Measurements from ENCODE around the gene IL1RL2.

The IL1RL2 gene

DNA sequence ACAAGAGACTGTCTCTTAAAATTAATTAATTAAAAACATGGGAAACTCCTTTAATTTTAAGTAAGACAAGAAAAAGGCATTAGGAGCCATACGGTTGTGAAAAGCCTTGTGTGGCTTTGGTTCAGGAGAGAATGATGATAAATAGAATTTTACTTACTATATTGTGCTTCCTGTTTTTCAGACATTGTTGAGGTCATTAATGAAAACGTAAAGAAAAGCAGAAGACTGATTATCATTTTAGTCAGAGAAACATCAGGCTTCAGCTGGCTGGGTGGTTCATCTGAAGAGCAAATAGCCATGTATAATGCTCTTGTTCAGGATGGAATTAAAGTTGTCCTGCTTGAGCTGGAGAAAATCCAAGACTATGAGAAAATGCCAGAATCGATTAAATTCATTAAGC lies 10.7 kb upstream of the IL1RL2 start:
- Histone ChIP-seq H3K79me2 (ENCODE audit: insufficient read depth, low read depth) (no peaks in the 10 kb centered on the region), H3K27me3 (ENCODE audit: insufficient read depth, low read depth) (no peaks in the 10 kb centered on the region), H4K20me1 (ENCODE audit: insufficient read depth) (no peaks in the 10 kb centered on the region), H3K27ac (no peak overlapping the region), H3K36me3 (ENCODE audit: insufficient read depth) (no peaks in the 10 kb centered on the region), H2AFZ (ENCODE audit: low read depth) (no peak overlapping the region), H3K9ac (no peak overlapping the region), H3K4me1 (ENCODE audit: low read depth, poor library complexity, severe bottlenecking) (no peaks in the 10 kb centered on the region), H3K4me3 (IDR thresholded peaks at IDR 0.05; ENCODE audit: insufficient read depth, low read depth, low read length) (no peak overlapping the region), H3K4me2 (no peak overlapping the region)
- no peak for TF ChIP-seq CTCF (conservative IDR thresholded peaks at IDR 0.05; ENCODE audit: low read depth, low read length)

DNA sequence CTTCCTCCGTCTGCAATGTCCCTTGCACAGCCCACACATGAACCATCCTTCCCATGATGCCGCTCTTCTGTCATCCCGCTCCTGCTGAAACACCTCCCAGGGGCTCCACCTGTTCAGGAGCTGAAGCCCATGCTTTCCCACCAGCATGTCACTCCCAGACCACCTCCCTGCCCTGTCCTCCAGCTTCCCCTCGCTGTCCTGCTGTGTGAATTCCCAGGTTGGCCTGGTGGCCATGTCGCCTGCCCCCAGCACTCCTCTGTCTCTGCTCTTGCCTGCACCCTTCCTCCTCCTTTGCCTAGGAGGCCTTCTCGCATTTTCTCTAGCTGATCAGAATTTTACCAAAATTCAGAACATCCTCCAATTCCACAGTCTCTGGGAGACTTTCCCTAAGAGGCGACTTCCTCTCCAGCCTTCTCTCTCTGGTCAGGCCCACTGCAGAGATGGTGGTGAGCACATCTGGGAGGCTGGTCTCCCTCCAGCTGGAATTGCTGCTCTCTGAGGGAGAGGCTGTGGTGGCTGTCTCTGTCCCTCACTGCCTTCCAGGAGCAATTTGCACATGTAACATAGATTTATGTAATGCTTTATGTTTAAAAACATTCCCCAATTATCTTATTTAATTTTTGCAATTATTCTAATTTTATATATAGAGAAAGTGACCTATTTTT lies 8.9 kb upstream of the IL1RL2 start:
- Histone ChIP-seq H3K4me1 (ENCODE audit: low read depth, poor library complexity, severe bottlenecking) (no peaks in the 10 kb centered on the region), H2AFZ (ENCODE audit: low read depth) (no peak overlapping the region), H4K20me1 (ENCODE audit: insufficient read depth) (no peaks in the 10 kb centered on the region), H3K27ac (no peak overlapping the region), H3K79me2 (ENCODE audit: insufficient read depth, low read depth) (no peaks in the 10 kb centered on the region), H3K27me3 (ENCODE audit: insufficient read depth, low read depth) (no peaks in the 10 kb centered on the region), H3K4me2 (no peak overlapping the region), H3K4me3 (IDR thresholded peaks at IDR 0.05; ENCODE audit: insufficient read depth, low read depth, low read length) (no peak overlapping the region), H3K9ac (no peak overlapping the region), H3K36me3 (ENCODE audit: insufficient read depth) (no peaks in the 10 kb centered on the region)
- TF ChIP-seq CTCF (conservative IDR thresholded peaks at IDR 0.05; ENCODE audit: low read depth, low read length) = no peak

- H3K27me3 ChIP-seq (ENCODE audit: insufficient read depth, low read depth) = no peaks in the 10 kb centered on the region
- H2AFZ ChIP-seq (ENCODE audit: low read depth) = no peak overlapping the region
- no peak overlapping the region for H3K9ac ChIP-seq
- no peak overlapping the region for H3K4me3 ChIP-seq (IDR thresholded peaks at IDR 0.05; ENCODE audit: insufficient read depth, low read depth, low read length)
- H3K27ac ChIP-seq = no peak overlapping the region
- TF ChIP-seq CTCF (conservative IDR thresholded peaks at IDR 0.05; ENCODE audit: low read depth, low read length) = no peak
- no peaks in the 10 kb centered on the region for H3K79me2 ChIP-seq (ENCODE audit: insufficient read depth, low read depth)
- H3K36me3 ChIP-seq (ENCODE audit: insufficient read depth) = no peaks in the 10 kb centered on the region
- H4K20me1 ChIP-seq (ENCODE audit: insufficient read depth) = no peaks in the 10 kb centered on the region
- no peaks in the 10 kb centered on the region for H3K4me1 ChIP-seq (ENCODE audit: low read depth, poor library complexity, severe bottlenecking)
- no peak overlapping the region for H3K4me2 ChIP-seq
Observed at GRCh38 chr2:102179061-102179460, 7.8 kb upstream of the IL1RL2 start.

DNA sequence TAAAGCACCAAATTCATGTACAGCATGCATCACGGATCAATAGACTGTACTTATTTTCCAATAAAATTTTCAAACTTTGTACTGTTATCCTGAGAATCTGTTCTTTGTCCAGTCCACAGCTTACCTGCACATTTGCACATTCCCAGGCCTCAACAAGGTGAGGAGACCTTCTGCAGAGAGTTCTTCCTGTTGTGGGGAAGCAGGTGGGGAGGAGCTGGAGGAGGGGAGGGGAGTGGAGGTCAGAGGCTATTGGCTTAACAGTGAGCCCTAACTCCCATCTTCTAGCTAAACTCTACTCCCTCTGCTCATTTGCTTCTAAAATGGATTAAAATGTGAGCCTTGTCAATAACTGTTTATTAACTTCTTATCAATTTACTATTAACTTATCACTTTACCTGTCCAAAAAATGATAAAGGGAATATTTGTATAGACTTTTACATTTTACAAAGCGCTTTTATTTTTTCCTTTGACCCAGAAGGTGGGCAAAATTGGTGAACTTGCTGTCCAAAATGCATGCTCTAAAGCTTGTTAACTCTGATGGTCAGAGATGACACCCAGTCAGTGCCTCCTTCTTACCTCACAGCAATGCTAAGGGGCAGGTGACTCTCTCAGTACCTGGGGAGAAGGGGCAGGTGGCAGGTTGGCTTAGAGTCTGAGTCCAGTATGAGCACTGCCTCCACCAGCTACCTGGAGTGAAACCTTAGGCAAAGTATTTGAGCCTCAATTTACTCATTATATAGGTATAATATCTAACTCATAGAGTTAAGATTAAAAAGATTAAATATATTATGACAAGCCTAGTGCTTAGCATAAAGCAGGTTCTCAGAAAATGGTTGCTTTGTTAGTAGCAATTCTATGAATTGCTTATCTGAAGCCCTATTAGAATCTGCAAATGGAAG lies 6.8 kb upstream of the IL1RL2 start:
- H3K36me3 ChIP-seq (ENCODE audit: insufficient read depth) = no peaks in the 10 kb centered on the region
- no peak overlapping the region for H3K9ac ChIP-seq
- TF ChIP-seq CTCF (conservative IDR thresholded peaks at IDR 0.05; ENCODE audit: low read depth, low read length) = no peak
- H3K27me3 ChIP-seq (ENCODE audit: insufficient read depth, low read depth) = no peaks in the 10 kb centered on the region
- no peaks in the 10 kb centered on the region for H3K4me1 ChIP-seq (ENCODE audit: low read depth, poor library complexity, severe bottlenecking)
- H2AFZ ChIP-seq (ENCODE audit: low read depth) = no peak overlapping the region
- H3K4me3 ChIP-seq (IDR thresholded peaks at IDR 0.05; ENCODE audit: insufficient read depth, low read depth, low read length) = no peak overlapping the region
- H3K79me2 ChIP-seq (ENCODE audit: insufficient read depth, low read depth) = no peaks in the 10 kb centered on the region
- H3K27ac ChIP-seq = no peak overlapping the region
- H3K4me2 ChIP-seq = no peak overlapping the region
- H4K20me1 ChIP-seq (ENCODE audit: insufficient read depth) = no peaks in the 10 kb centered on the region
